ENCODE data around the gene AIP.

The AIP gene

GRCh38 chr11:67441098-67441563 lies 41.7 kb upstream of the AIP start:
- Mint-ChIP-seq H3K36me3 (peaks cover 26% of the 10 kb centered on the region), H3K27me3 (no peaks in the 10 kb centered on the region), H3K9me3 (no peaks in the 10 kb centered on the region), H3K4me1 (peaks cover 78% of the 10 kb centered on the region), H3K27ac (peak overlapping the region; percentile 97), H3K4me3 (peak overlapping the region; percentile 22)
- ATAC-seq, result no peak

- H3K27ac Mint-ChIP-seq, result peak overlapping the region; percentile 97
- peaks cover 19% of the 10 kb centered on the region for H3K36me3 Mint-ChIP-seq
- ATAC-seq, result no peak
- no peaks in the 10 kb centered on the region for H3K27me3 Mint-ChIP-seq
- H3K4me3 Mint-ChIP-seq, result peak overlapping the region; percentile 15
- peaks cover 84% of the 10 kb centered on the region for H3K4me1 Mint-ChIP-seq
- no peaks in the 10 kb centered on the region for H3K9me3 Mint-ChIP-seq
Measured at GRCh38 chr11:67441731-67442351, 41.0 kb upstream of the AIP start.

GRCh38 chr11:67442504-67443404 lies 40.1 kb upstream of the AIP start:
- Mint-ChIP-seq H3K4me1 (peaks cover 91% of the 10 kb centered on the region), H3K27ac (peak overlapping the region; percentile 97), H3K27me3 (no peaks in the 10 kb centered on the region), H3K4me3 (peak overlapping the region; percentile 79), H3K36me3 (peaks cover 12% of the 10 kb centered on the region), H3K9me3 (no peaks in the 10 kb centered on the region)
- peak; percentile 1 for ATAC-seq

- H3K36me3 Mint-ChIP-seq, result no peaks in the 10 kb centered on the region
- H3K27me3 Mint-ChIP-seq, result no peaks in the 10 kb centered on the region
- peak overlapping the region; percentile 80 for H3K4me3 Mint-ChIP-seq
- no peak for ATAC-seq
- peak overlapping the region; percentile 97 for H3K27ac Mint-ChIP-seq
- H3K9me3 Mint-ChIP-seq, result no peaks in the 10 kb centered on the region
- H3K4me1 Mint-ChIP-seq, result peaks cover 88% of the 10 kb centered on the region
Measured at GRCh38 chr11:67445515-67445914, 37.3 kb upstream of the AIP start.

GRCh38 chr11:67448220-67448609 lies 34.6 kb upstream of the AIP start:
- Mint-ChIP-seq H3K36me3 (no peaks in the 10 kb centered on the region), H3K4me1 (peaks cover 78% of the 10 kb centered on the region), H3K27ac (peak overlapping the region; percentile 97), H3K27me3 (no peaks in the 10 kb centered on the region), H3K4me3 (peak overlapping the region; percentile 10), H3K9me3 (no peaks in the 10 kb centered on the region)
- no peak for ATAC-seq

GRCh38 chr11:67449116-67449844 lies 33.5 kb upstream of the AIP start:
- Mint-ChIP-seq H3K36me3 (no peaks in the 10 kb centered on the region), H3K27ac (peak overlapping the region; percentile 26), H3K4me3 (peak overlapping the region; percentile 3), H3K4me1 (peaks cover 74% of the 10 kb centered on the region), H3K27me3 (no peaks in the 10 kb centered on the region), H3K9me3 (no peaks in the 10 kb centered on the region)
- ATAC-seq, result no peak

GRCh38 chr11:67450796-67451657 lies 31.8 kb upstream of the AIP start:
- Mint-ChIP-seq H3K4me3 (no peak overlapping the region), H3K27me3 (no peaks in the 10 kb centered on the region), H3K4me1 (peaks cover 67% of the 10 kb centered on the region), H3K27ac (peak overlapping the region; percentile 80), H3K9me3 (no peaks in the 10 kb centered on the region), H3K36me3 (no peaks in the 10 kb centered on the region)
- no peak for ATAC-seq

GRCh38 chr11:67451658-67451976 lies 31.2 kb upstream of the AIP start:
- peak overlapping the region; percentile 80 for H3K27ac Mint-ChIP-seq
- H3K36me3 Mint-ChIP-seq, result no peaks in the 10 kb centered on the region
- H3K4me3 Mint-ChIP-seq, result no peak overlapping the region
- no peaks in the 10 kb centered on the region for H3K27me3 Mint-ChIP-seq
- ATAC-seq, result no peak
- peaks cover 64% of the 10 kb centered on the region for H3K4me1 Mint-ChIP-seq
- no peaks in the 10 kb centered on the region for H3K9me3 Mint-ChIP-seq

- Mint-ChIP-seq H3K4me3 (no peak within 1 kb of the TSS), H3K4me1 (peaks cover 64% of the 10 kb centered on the region)
Measured at GRCh38 chr11:67452141-67452952, 30.5 kb upstream of the AIP start, which contains the start of gene GPR152. GPR152 (minus strand) TSS chr11:67452729; CDS start chr11:67452724, 5 bp downstream.

GRCh38 chr11:67453816-67454732 lies 28.8 kb upstream of the AIP start:
- ATAC-seq, result peak; percentile 22
- Mint-ChIP-seq H3K4me3 (no peak overlapping the region), H3K4me1 (peaks cover 66% of the 10 kb centered on the region), H3K27ac (peak overlapping the region; percentile 62), H3K9me3 (no peaks in the 10 kb centered on the region), H3K36me3 (no peaks in the 10 kb centered on the region), H3K27me3 (no peaks in the 10 kb centered on the region)

More at GRCh38 chr11:67452141-67452952, 30.5 kb upstream of the AIP start, which contains the start of gene GPR152:
- no peaks in the 10 kb centered on the region for H3K27me3 Mint-ChIP-seq
- no peaks in the 10 kb centered on the region for H3K9me3 Mint-ChIP-seq
- H3K36me3 Mint-ChIP-seq, result no peaks in the 10 kb centered on the region
- peak within 1 kb of the TSS; percentile 80 for H3K27ac Mint-ChIP-seq
- no peak for ATAC-seq

- Mint-ChIP-seq H3K4me3 (no peak within 1 kb of the TSS), H3K4me1 (peaks cover 66% of the 10 kb centered on the region), H3K9me3 (no peaks in the 10 kb centered on the region), H3K27me3 (no peaks in the 10 kb centered on the region), H3K27ac (peak within 1 kb of the TSS; percentile 62), H3K36me3 (no peaks in the 10 kb centered on the region)
- no peak for ATAC-seq
Measured at GRCh38 chr11:67455054-67455453, 27.8 kb upstream of the AIP start, which contains the start of gene CABP4. CABP4 (plus strand) TSS chr11:67455354; CDS start chr11:67455424, 70 bp downstream.

- Mint-ChIP-seq H3K27ac (peak overlapping the region; percentile 91), H3K4me3 (no peak overlapping the region), H3K27me3 (no peaks in the 10 kb centered on the region), H3K9me3 (no peaks in the 10 kb centered on the region), H3K4me1 (peaks cover 67% of the 10 kb centered on the region), H3K36me3 (no peaks in the 10 kb centered on the region)
- ATAC-seq, result no peak
Measured at GRCh38 chr11:67456068-67456705, 26.6 kb upstream of the AIP start.
